Loucy (cell line): ENCODE measurements around the gene GCH1.

ENCODE experiments used
- H2AFZ ChIP-seq: fragments of 200-600 bp; sonication (generic); 2 replicates; pipeline ENCODE4 v1.6.0; 2016; ENCODE audit warnings: antibody characterized with exemption, mild to moderate bottlenecking, low read length, moderate library complexity
- H3F3A ChIP-seq: fragments of 200-600 bp; 2 replicates; pipeline ENCODE4 v1.6.0; 2016; ENCODE audit warnings: antibody characterized with exemption, low read depth, mild to moderate bottlenecking
- H3K27me3 ChIP-seq: fragments of 200-600 bp; sonication (generic); 2 replicates; pipeline ENCODE4 v1.6.1; 2014; ENCODE audit warnings: low read length, mild to moderate bottlenecking; ENCODE audit not compliant: insufficient read depth, poor library complexity, severe bottlenecking
- H3K36me3 ChIP-seq: fragments of 200-600 bp; sonication (generic); 2 replicates; pipeline ENCODE4 v1.6.1; 2016; ENCODE audit warnings: low read length; ENCODE audit not compliant: insufficient read depth
- H3K4me1 ChIP-seq: fragments of 200-600 bp; sonication (generic); 2 replicates; pipeline ENCODE4 v1.5.1; 2014; ENCODE audit warnings: low read length, mild to moderate bottlenecking; ENCODE audit not compliant: insufficient read depth, poor library complexity, severe bottlenecking
- H3K4me2 ChIP-seq: fragments of 200-600 bp; sonication (generic); 2 replicates; pipeline ENCODE4 v1.6.0; 2014; ENCODE audit warnings: antibody characterized with exemption, low read length, low read depth, mild to moderate bottlenecking; ENCODE audit not compliant: poor library complexity, severe bottlenecking
- H3K4me3 ChIP-seq: fragments of 200-600 bp; sonication (generic); 2 replicates; pipeline ENCODE4 v1.5.1; 2014; ENCODE audit warnings: low read length, mild to moderate bottlenecking, mixed read lengths; ENCODE audit not compliant: poor library complexity, severe bottlenecking
- H3K79me2 ChIP-seq: fragments of 200-600 bp; sonication (generic); 2 replicates; pipeline ENCODE4 v1.6.1; 2014; ENCODE audit warnings: low read length; ENCODE audit not compliant: insufficient read depth
- H3K9ac ChIP-seq: fragments of 200-600 bp; sonication (generic); 2 replicates; pipeline ENCODE4 v1.6.0; 2014; ENCODE audit warnings: mild to moderate bottlenecking, low read depth, low read length, moderate library complexity; ENCODE audit not compliant: poor library complexity, severe bottlenecking
- H3K9me2 ChIP-seq: fragments of 200-600 bp; sonication (generic); replicated peaks from 2 replicates; pipeline ENCODE4 v1.6.1; 2016; ENCODE audit warnings: low read depth, low read length, mixed read lengths
- H3K9me3 ChIP-seq: fragments of 200-600 bp; sonication (generic); 2 replicates; pipeline ENCODE4 v1.6.1; 2014; ENCODE audit warnings: mild to moderate bottlenecking, antibody characterized with exemption, low read length, low read depth; ENCODE audit not compliant: insufficient read depth
- H4K20me1 ChIP-seq: fragments of 200-600 bp; sonication (generic); 2 replicates; pipeline ENCODE4 v1.6.0; 2014; ENCODE audit warnings: antibody characterized with exemption, low read length, mild to moderate bottlenecking; ENCODE audit not compliant: insufficient read depth, poor library complexity, severe bottlenecking
- CTCF ChIP-seq: fragments of 200-600 bp; sonication (generic); conservative IDR thresholded peaks from 2 replicates; pipeline ENCODE4 v1.5.1; 2014; ENCODE audit warnings: mild to moderate bottlenecking, antibody characterized with exemption, low read length
- EZH2phosphoT487 ChIP-seq: fragments of 200-600 bp; IDR thresholded peaks from 2 replicates; pipeline ENCODE4 v1.6.1; 2018; ENCODE audit warnings: antibody characterized with exemption, mild to moderate bottlenecking, moderate library complexity, borderline replicate concordance

GCH1 gene

GRCh38 chr14:54853339-54853738, 49.3 kb downstream of the GCH1 start:
- H3K4me1 ChIP-seq: peaks cover 10% of the 10 kb centered on the region

GRCh38 chr14:54852215-54852614, 50.4 kb downstream of the GCH1 start:
- H3F3A ChIP-seq: no peaks in the 10 kb centered on the region
- no peak overlapping the region for H3K4me3 ChIP-seq
- H4K20me1 ChIP-seq: no peaks in the 10 kb centered on the region
- no peaks in the 10 kb centered on the region for H3K27me3 ChIP-seq
- no peaks in the 10 kb centered on the region for H3K9me3 ChIP-seq
- TF ChIP-seq EZH2phosphoT487: no peak
- no peak for TF ChIP-seq CTCF
- H3K4me2 ChIP-seq: no peak overlapping the region
- peaks cover 10% of the 10 kb centered on the region for H3K4me1 ChIP-seq
- H3K36me3 ChIP-seq: no peaks in the 10 kb centered on the region
- no peaks in the 10 kb centered on the region for H3K9me2 ChIP-seq
- H3K79me2 ChIP-seq: no peaks in the 10 kb centered on the region
- H2AFZ ChIP-seq: no peak overlapping the region
- H3K9ac ChIP-seq: no peak overlapping the region

More at GRCh38 chr14:54853339-54853738, 49.3 kb downstream of the GCH1 start:
- no peaks in the 10 kb centered on the region for H3K79me2 ChIP-seq
- no peak overlapping the region for H3K4me3 ChIP-seq
- TF ChIP-seq CTCF (no peak), EZH2phosphoT487 (no peak)
- no peak overlapping the region for H2AFZ ChIP-seq
- H4K20me1 ChIP-seq: no peaks in the 10 kb centered on the region
- no peaks in the 10 kb centered on the region for H3K36me3 ChIP-seq
- no peaks in the 10 kb centered on the region for H3K27me3 ChIP-seq
- H3K4me2 ChIP-seq: no peak overlapping the region
- no peaks in the 10 kb centered on the region for H3K9me2 ChIP-seq
- no peaks in the 10 kb centered on the region for H3F3A ChIP-seq
- no peak overlapping the region for H3K9ac ChIP-seq
- H3K9me3 ChIP-seq: no peaks in the 10 kb centered on the region

GRCh38 chr14:54848910-54849309, 53.7 kb downstream of the GCH1 start:
- no peaks in the 10 kb centered on the region for H3K79me2 ChIP-seq
- no peak overlapping the region for H3K4me2 ChIP-seq
- no peaks in the 10 kb centered on the region for H3K9me2 ChIP-seq
- H4K20me1 ChIP-seq: no peaks in the 10 kb centered on the region
- peaks cover 2% of the 10 kb centered on the region for H3K4me1 ChIP-seq
- H2AFZ ChIP-seq: no peak overlapping the region
- H3K27me3 ChIP-seq: no peaks in the 10 kb centered on the region
- no peaks in the 10 kb centered on the region for H3F3A ChIP-seq
- no peak for TF ChIP-seq EZH2phosphoT487
- TF ChIP-seq CTCF: no peak
- H3K36me3 ChIP-seq: no peaks in the 10 kb centered on the region
- H3K4me3 ChIP-seq: no peak overlapping the region
- no peaks in the 10 kb centered on the region for H3K9me3 ChIP-seq
- H3K9ac ChIP-seq: no peak overlapping the region
